Activated CD4-positive, alpha-beta T cell treated with anti-CD3 and anti-CD28 coated beads, Interleukin-2, amount 10 ng/mL, durations not matched to agents 24 days and 14 days (primary cell): ENCODE results near the gene SUCLG2. TPM values are rescaled to one million over a fixed set of nuclear protein-coding genes. Genes with fewer than 3 reads are reported as not detected.
A peak's percentile ranks its signal among the peaks of the same experiment; 100 is the strongest.

Experiments
- DNase-seq: peaks from one replicate; pipeline ENCODE4 v3.0.0; 2022
- H3K27ac Mint-ChIP-seq: one replicate; pipeline ENCODE4 v1.8.0; 2022; ENCODE audit warnings: mild to moderate bottlenecking, mixed read lengths
- H3K27me3 Mint-ChIP-seq: one replicate; pipeline ENCODE4 v1.8.0; 2022; ENCODE audit warnings: mixed read lengths
- H3K36me3 Mint-ChIP-seq: one replicate; pipeline ENCODE4 v1.8.0; 2022; ENCODE audit warnings: low read depth, mild to moderate bottlenecking, mixed read lengths
- H3K4me1 Mint-ChIP-seq: one replicate; pipeline ENCODE4 v1.8.0; 2021; ENCODE audit warnings: mixed read lengths
- H3K4me3 Mint-ChIP-seq: one replicate; pipeline ENCODE4 v1.8.0; 2022; ENCODE audit warnings: mild to moderate bottlenecking, moderate library complexity, mixed read lengths
- H3K9me3 Mint-ChIP-seq: one replicate; pipeline ENCODE4 v1.8.0; 2021; ENCODE audit warnings: mixed read lengths
- intact Hi-C: fragments of 100-400 bp; cut with micrococcal nuclease; formaldehyde crosslinking; loops from one replicate; pipeline ENCODE4 v1.15.1; 2023
- total RNA-seq: library from RNA; stranded (reverse); gene quantifications from 2 replicates; pipeline ENCODE4 v1.2.3, GENCODE V29; 2022

The SUCLG2 gene
- total RNA-seq, 1 donor from 2014 or later = 33.2 TPM

GRCh38 chr3:67662733-67663132 is 8.3 kb upstream of the SUCLG2 start:
- H3K27ac Mint-ChIP-seq = no peak overlapping the region
- peaks cover 27% of the 10 kb centered on the region for H3K4me1 Mint-ChIP-seq
- H3K36me3 Mint-ChIP-seq = no peaks in the 10 kb centered on the region
- DNase-seq = no peak
- no peaks in the 10 kb centered on the region for H3K27me3 Mint-ChIP-seq
- intact Hi-C loops = no loop called here
- peaks cover 10% of the 10 kb centered on the region for H3K9me3 Mint-ChIP-seq
- no peak overlapping the region for H3K4me3 Mint-ChIP-seq

GRCh38 chr3:67661089-67661488 is 6.7 kb upstream of the SUCLG2 start:
- H3K27ac Mint-ChIP-seq = no peak overlapping the region
- DNase-seq = no peak
- peaks cover 30% of the 10 kb centered on the region for H3K4me1 Mint-ChIP-seq
- intact Hi-C loops = no loop called here
- peaks cover 9% of the 10 kb centered on the region for H3K9me3 Mint-ChIP-seq
- H3K36me3 Mint-ChIP-seq = no peaks in the 10 kb centered on the region
- no peak overlapping the region for H3K4me3 Mint-ChIP-seq
- H3K27me3 Mint-ChIP-seq = peaks cover 1% of the 10 kb centered on the region

- peaks cover 12% of the 10 kb centered on the region for H3K36me3 Mint-ChIP-seq
- peaks cover 1% of the 10 kb centered on the region for H3K27me3 Mint-ChIP-seq
- intact Hi-C loops = loop anchor here (10.0 kb wide), 3 partner anchors 572 to 1768 kb away; no protein-coding TSS in a partner anchor
- H3K9me3 Mint-ChIP-seq = peaks cover 12% of the 10 kb centered on the region
- no peak for DNase-seq
- H3K4me1 Mint-ChIP-seq = peaks cover 32% of the 10 kb centered on the region
- no peak overlapping the region for H3K4me3 Mint-ChIP-seq
- no peak overlapping the region for H3K27ac Mint-ChIP-seq
These were observed 2.8 kb upstream of the SUCLG2 start for GRCh38 chr3:67657192-67657591.

DNA sequence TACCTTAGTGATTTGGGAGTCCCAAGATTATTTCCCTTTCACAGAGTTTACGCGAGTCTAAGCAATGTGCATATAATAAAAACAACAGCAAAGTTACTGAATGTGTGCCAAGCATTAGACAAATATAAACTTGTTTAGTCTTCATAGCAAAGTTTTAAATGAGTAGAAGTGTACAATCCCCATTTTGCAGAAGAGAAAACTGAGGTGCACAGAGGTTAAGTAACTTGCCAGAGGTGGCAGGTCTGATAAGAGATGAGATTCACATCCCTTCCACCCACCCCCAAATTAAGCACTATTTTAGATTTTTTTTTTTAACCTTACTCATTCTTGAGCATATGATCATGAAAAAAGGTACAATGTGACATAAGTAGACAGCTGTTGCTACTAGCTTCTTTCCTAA is 2.2 kb upstream of the SUCLG2 start:
- no peak for DNase-seq
- no peak overlapping the region for H3K4me3 Mint-ChIP-seq
- H3K9me3 Mint-ChIP-seq = peaks cover 12% of the 10 kb centered on the region
- H3K36me3 Mint-ChIP-seq = peaks cover 18% of the 10 kb centered on the region
- H3K27ac Mint-ChIP-seq = no peak overlapping the region
- H3K27me3 Mint-ChIP-seq = peaks cover 1% of the 10 kb centered on the region
- peaks cover 37% of the 10 kb centered on the region for H3K4me1 Mint-ChIP-seq
- intact Hi-C loops = loop anchor here (10.0 kb wide), 3 partner anchors 572 to 1768 kb away; no protein-coding TSS in a partner anchor

GRCh38 chr3:67655364-67656121 is 1.1 kb upstream of the SUCLG2 start:
- DNase-seq = peak; percentile 93
- H3K4me1 Mint-ChIP-seq = peaks cover 43% of the 10 kb centered on the region
- peaks cover 26% of the 10 kb centered on the region for H3K36me3 Mint-ChIP-seq
- peak overlapping the region; percentile 81 for H3K4me3 Mint-ChIP-seq
- peaks cover 1% of the 10 kb centered on the region for H3K27me3 Mint-ChIP-seq
- intact Hi-C loops = loop anchor here (1.0 to 10.0 kb wide), 7 partner anchors 20 to 1769 kb away; partner anchors contain the start of gene KBTBD8
- peak overlapping the region; percentile 88 for H3K27ac Mint-ChIP-seq
- peaks cover 12% of the 10 kb centered on the region for H3K9me3 Mint-ChIP-seq

DNA sequence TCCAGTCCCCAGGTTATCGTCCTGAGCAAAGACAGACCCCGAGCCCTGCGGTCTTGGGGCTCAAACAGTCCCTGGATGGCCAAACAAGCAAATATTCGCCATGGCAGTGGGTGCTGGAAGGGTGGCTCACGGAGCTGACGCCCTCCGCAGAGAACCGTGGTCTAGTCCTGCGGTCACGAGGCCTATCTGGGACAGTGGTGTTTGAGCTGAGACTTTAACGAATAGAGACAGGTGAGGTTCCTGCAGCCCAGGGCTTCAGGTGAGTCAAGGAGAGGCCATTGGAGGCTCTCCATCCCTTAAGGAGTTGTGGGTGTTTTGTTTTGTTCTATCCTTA is 399 bp upstream of the SUCLG2 start:
- DNase-seq = no peak
- intact Hi-C loops = loop anchor here (1.0 to 10.0 kb wide), 10 partner anchors 20 to 1770 kb away; partner anchors contain the start of genes KBTBD8 and SLC25A26
- peaks cover 26% of the 10 kb centered on the region for H3K36me3 Mint-ChIP-seq
- H3K4me3 Mint-ChIP-seq = peak overlapping the region; percentile 81
- H3K4me1 Mint-ChIP-seq = peaks cover 49% of the 10 kb centered on the region
- H3K9me3 Mint-ChIP-seq = peaks cover 12% of the 10 kb centered on the region
- H3K27me3 Mint-ChIP-seq = peaks cover 1% of the 10 kb centered on the region
- peak overlapping the region; percentile 88 for H3K27ac Mint-ChIP-seq

DNA sequence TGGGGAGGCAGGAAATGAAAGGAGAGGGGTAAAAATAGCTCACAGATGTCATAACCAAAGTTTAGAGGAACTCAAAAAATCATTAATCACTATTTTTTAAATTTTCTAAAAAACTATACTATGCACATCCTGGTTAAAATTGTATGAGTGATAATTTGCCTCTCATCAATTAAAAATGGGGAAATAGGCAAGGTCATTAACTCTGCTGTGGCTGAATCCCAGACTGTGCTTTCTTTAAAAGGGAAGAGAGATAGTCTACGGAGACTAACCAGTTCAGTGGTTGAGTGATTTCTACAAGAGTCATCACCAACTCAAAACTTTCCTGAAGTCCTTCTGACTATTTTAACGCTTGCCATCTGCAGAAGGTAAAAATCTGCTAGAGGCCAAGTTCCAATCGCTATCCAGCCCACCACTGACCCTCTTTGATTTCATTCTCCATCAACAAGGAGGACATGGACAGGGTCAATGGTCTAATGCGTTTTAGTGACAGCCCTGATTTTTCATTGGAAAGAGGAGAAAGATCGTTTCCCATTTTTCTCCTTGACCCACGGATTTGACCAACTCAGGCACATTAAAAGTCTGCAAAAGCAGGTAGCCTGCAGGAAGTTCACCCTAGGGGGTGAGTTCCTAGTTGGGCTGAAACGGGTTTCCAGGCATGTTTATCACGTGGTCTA is 850 bp downstream of the SUCLG2 start:
- peaks cover 53% of the 10 kb centered on the region for H3K4me1 Mint-ChIP-seq
- peaks cover 12% of the 10 kb centered on the region for H3K9me3 Mint-ChIP-seq
- intact Hi-C loops = loop anchor here (2.0 to 10.0 kb wide), 8 partner anchors 31 to 1771 kb away; partner anchors contain the start of genes KBTBD8 and SLC25A26
- peaks cover 34% of the 10 kb centered on the region for H3K36me3 Mint-ChIP-seq
- H3K27ac Mint-ChIP-seq = peak overlapping the region; percentile 78
- peaks cover 1% of the 10 kb centered on the region for H3K27me3 Mint-ChIP-seq
- no peak for DNase-seq
- peak overlapping the region; percentile 81 for H3K4me3 Mint-ChIP-seq

- H3K4me3 Mint-ChIP-seq = no peak overlapping the region
- peaks cover 45% of the 10 kb centered on the region for H3K4me1 Mint-ChIP-seq
- intact Hi-C loops = loop anchor here (5.0 to 10.0 kb wide), 6 partner anchors 38 to 1775 kb away; partner anchors contain the start of gene SLC25A26
- H3K27ac Mint-ChIP-seq = no peak overlapping the region
- no peaks in the 10 kb centered on the region for H3K27me3 Mint-ChIP-seq
- H3K36me3 Mint-ChIP-seq = peaks cover 49% of the 10 kb centered on the region
- H3K9me3 Mint-ChIP-seq = no peaks in the 10 kb centered on the region
- no peak for DNase-seq
These were observed 4.3 kb downstream of the SUCLG2 start for GRCh38 chr3:67650084-67650483.

DNA sequence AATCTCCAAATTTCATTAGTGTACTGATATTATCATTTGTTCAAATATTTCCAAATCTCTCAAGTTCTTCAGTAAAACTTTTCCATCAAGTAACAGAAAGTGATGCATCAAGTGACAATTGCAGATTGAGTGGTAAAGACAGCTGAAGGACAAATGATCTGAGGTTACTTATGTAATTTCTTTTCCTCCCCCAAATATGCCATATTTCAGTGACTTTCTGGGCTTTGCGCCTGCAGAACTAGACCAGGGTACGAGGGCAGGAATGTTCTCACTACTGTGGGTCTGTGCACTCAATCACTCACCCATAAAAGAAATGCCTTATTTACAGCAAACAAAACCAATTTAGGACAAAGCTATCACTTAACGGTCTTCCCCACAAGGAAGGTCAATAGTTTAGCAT is 4.7 kb downstream of the SUCLG2 start:
- H3K4me1 Mint-ChIP-seq = peaks cover 43% of the 10 kb centered on the region
- no peaks in the 10 kb centered on the region for H3K9me3 Mint-ChIP-seq
- H3K27ac Mint-ChIP-seq = no peak overlapping the region
- H3K27me3 Mint-ChIP-seq = no peaks in the 10 kb centered on the region
- intact Hi-C loops = loop anchor here (5.0 to 10.0 kb wide), 6 partner anchors 37 to 1775 kb away; partner anchors contain the start of gene SLC25A26
- no peak overlapping the region for H3K4me3 Mint-ChIP-seq
- H3K36me3 Mint-ChIP-seq = peaks cover 51% of the 10 kb centered on the region
- DNase-seq = no peak

- no peak overlapping the region for H3K4me3 Mint-ChIP-seq
- no peaks in the 10 kb centered on the region for H3K9me3 Mint-ChIP-seq
- no peaks in the 10 kb centered on the region for H3K27me3 Mint-ChIP-seq
- peaks cover 56% of the 10 kb centered on the region for H3K36me3 Mint-ChIP-seq
- DNase-seq = no peak
- intact Hi-C loops = no loop called here
- peaks cover 43% of the 10 kb centered on the region for H3K4me1 Mint-ChIP-seq
- H3K27ac Mint-ChIP-seq = no peak overlapping the region
These were observed 5.7 kb downstream of the SUCLG2 start for GRCh38 chr3:67648701-67649100.

- H3K27ac Mint-ChIP-seq = no peak overlapping the region
- no peaks in the 10 kb centered on the region for H3K27me3 Mint-ChIP-seq
- H3K9me3 Mint-ChIP-seq = no peaks in the 10 kb centered on the region
- no peak for DNase-seq
- H3K4me1 Mint-ChIP-seq = peaks cover 43% of the 10 kb centered on the region
- intact Hi-C loops = no loop called here
- H3K36me3 Mint-ChIP-seq = peaks cover 60% of the 10 kb centered on the region
- H3K4me3 Mint-ChIP-seq = no peak overlapping the region
These were observed 6.2 kb downstream of the SUCLG2 start for GRCh38 chr3:67648229-67648628.

- H3K27me3 Mint-ChIP-seq = no peaks in the 10 kb centered on the region
- H3K9me3 Mint-ChIP-seq = no peaks in the 10 kb centered on the region
- intact Hi-C loops = no loop called here
- DNase-seq = no peak
- peaks cover 56% of the 10 kb centered on the region for H3K36me3 Mint-ChIP-seq
- no peak overlapping the region for H3K4me3 Mint-ChIP-seq
- H3K4me1 Mint-ChIP-seq = peaks cover 36% of the 10 kb centered on the region
- no peak overlapping the region for H3K27ac Mint-ChIP-seq
These were observed 7.0 kb downstream of the SUCLG2 start for GRCh38 chr3:67647390-67647878.

- Mint-ChIP-seq H3K9me3 (no peaks in the 10 kb centered on the region), H3K27ac (no peak overlapping the region), H3K27me3 (no peaks in the 10 kb centered on the region), H3K36me3 (peaks cover 49% of the 10 kb centered on the region), H3K4me3 (no peak overlapping the region), H3K4me1 (peaks cover 31% of the 10 kb centered on the region)
- intact Hi-C loops = no loop called here
- DNase-seq = no peak
These were observed 7.7 kb downstream of the SUCLG2 start for GRCh38 chr3:67646586-67647234.
